MCF 10A (cell line): ENCODE measurements around the gene ANO6. TPM values are rescaled to one million over a fixed set of nuclear protein-coding genes. Genes with fewer than 3 reads are reported as not detected.
"Not testable (repeated sequence)": the region's sequence is repeated elsewhere in the genome, so short reads cannot be mapped to it uniquely, and the experiment has no call there.

Experiments used
- Bru-seq: library from RNA; stranded (reverse); fragments of 400-500 nt; gene quantifications from one replicate; lab custom pipeline; 2021; lab: Mats Ljungman, UMichigan
- BruChase-seq, 2 experiments: library from RNA; stranded (reverse); fragments of 400-500 nt; gene quantifications; one replicate each; lab custom pipeline; 2021; lab: Mats Ljungman, UMichigan
- BruUV-seq: library from RNA; stranded (reverse); fragments of 400-500 nt; replicated peaks from 2 replicates; lab custom pipeline; 2021; lab: Mats Ljungman, UMichigan
- CTCF ChIA-PET: fragments of 300-600 bp; sonication (Branson Sonifier 250); formaldehyde crosslinking; extraction: SDS; loops from one replicate; lab custom pipeline; 2021; ENCODE audit warnings: antibody characterized with exemption, inconsistent platforms; lab: Yijun Ruan, JAX
- POLR2A ChIA-PET: fragments of 300-600, 350-650 bp; sonication (Branson Sonifier 250); formaldehyde crosslinking; extraction: SDS; loops from one replicate; lab custom pipeline; 2020; ENCODE audit warnings: antibody characterized with exemption, inconsistent platforms; lab: Yijun Ruan, JAX
- DNase-seq: peaks from one replicate; pipeline ENCODE4 v3.0.0-alpha.2; 2018; ENCODE audit not compliant: unreplicated experiment
- H3K27ac Mint-ChIP-seq: one replicate; pipeline ENCODE4 v1.8.0; 2022; ENCODE audit warnings: mild to moderate bottlenecking, low read depth, mixed read lengths; ENCODE audit not compliant: unreplicated experiment
- H3K27me3 Mint-ChIP-seq: one replicate; pipeline ENCODE4 v1.8.0; 2022; ENCODE audit warnings: mixed read lengths; ENCODE audit not compliant: insufficient read depth, unreplicated experiment
- H3K36me3 Mint-ChIP-seq: one replicate; pipeline ENCODE4 v1.8.0; 2022; ENCODE audit warnings: mild to moderate bottlenecking, moderate library complexity, mixed read lengths; ENCODE audit not compliant: insufficient read depth, unreplicated experiment
- H3K4me1 Mint-ChIP-seq: one replicate; pipeline ENCODE4 v1.8.0; 2022; ENCODE audit warnings: mixed read lengths; ENCODE audit not compliant: insufficient read depth, unreplicated experiment
- H3K4me3 Mint-ChIP-seq: one replicate; pipeline ENCODE4 v1.8.0; 2022; ENCODE audit warnings: mild to moderate bottlenecking, moderate library complexity, mixed read lengths; ENCODE audit not compliant: unreplicated experiment
- H3K9me3 Mint-ChIP-seq: one replicate; pipeline ENCODE4 v1.8.0; 2022; ENCODE audit warnings: mixed read lengths; ENCODE audit not compliant: unreplicated experiment
- intact Hi-C: fragments of 100-400 bp; cut with micrococcal nuclease; formaldehyde crosslinking; loops from 2 replicates; pipeline ENCODE4 v1.14.1; 2022
- long read RNA-seq: library from polyadenylated mRNA; stranded (forward); transcript quantifications from one replicate; pipeline ENCODE4 v2.0.0, GENCODE V29; 2022
- total RNA-seq: library from RNA; stranded (reverse); gene quantifications from 2 replicates; pipeline ENCODE4 v1.2.3, GENCODE V29; 2022
- TF ChIP-seq, protein P1 (sequence below): fragments of 200-600 bp; IDR thresholded peaks from one replicate; pipeline ENCODE4 v1.8.0; 2022; ENCODE audit warnings: antibody characterized with exemption, mild to moderate bottlenecking; ENCODE audit not compliant: unreplicated experiment

ANO6 gene, protein sequence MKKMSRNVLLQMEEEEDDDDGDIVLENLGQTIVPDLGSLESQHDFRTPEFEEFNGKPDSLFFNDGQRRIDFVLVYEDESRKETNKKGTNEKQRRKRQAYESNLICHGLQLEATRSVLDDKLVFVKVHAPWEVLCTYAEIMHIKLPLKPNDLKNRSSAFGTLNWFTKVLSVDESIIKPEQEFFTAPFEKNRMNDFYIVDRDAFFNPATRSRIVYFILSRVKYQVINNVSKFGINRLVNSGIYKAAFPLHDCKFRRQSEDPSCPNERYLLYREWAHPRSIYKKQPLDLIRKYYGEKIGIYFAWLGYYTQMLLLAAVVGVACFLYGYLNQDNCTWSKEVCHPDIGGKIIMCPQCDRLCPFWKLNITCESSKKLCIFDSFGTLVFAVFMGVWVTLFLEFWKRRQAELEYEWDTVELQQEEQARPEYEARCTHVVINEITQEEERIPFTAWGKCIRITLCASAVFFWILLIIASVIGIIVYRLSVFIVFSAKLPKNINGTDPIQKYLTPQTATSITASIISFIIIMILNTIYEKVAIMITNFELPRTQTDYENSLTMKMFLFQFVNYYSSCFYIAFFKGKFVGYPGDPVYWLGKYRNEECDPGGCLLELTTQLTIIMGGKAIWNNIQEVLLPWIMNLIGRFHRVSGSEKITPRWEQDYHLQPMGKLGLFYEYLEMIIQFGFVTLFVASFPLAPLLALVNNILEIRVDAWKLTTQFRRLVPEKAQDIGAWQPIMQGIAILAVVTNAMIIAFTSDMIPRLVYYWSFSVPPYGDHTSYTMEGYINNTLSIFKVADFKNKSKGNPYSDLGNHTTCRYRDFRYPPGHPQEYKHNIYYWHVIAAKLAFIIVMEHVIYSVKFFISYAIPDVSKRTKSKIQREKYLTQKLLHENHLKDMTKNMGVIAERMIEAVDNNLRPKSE
- total RNA-seq (25.4 and 31.8 TPM in 2 replicates), Bru-seq, nascent RNA (percentile 78 among the genes with signal in this experiment), BruChase-seq, experiment 1, labeled RNA remaining after a 6-hour chase (percentile 76 among the genes with signal in this experiment), BruChase-seq, experiment 2, labeled RNA remaining after a 2-hour chase (percentile 74 among the genes with signal in this experiment)
- long read RNA-seq, full-length matches to known transcripts = 13 of 30 reads
- long read RNA-seq, partial matches to known transcripts = 4 of 30 reads
- long read RNA-seq, other reads (novel, unspliced or antisense) = 13 of 30 reads

DNA sequence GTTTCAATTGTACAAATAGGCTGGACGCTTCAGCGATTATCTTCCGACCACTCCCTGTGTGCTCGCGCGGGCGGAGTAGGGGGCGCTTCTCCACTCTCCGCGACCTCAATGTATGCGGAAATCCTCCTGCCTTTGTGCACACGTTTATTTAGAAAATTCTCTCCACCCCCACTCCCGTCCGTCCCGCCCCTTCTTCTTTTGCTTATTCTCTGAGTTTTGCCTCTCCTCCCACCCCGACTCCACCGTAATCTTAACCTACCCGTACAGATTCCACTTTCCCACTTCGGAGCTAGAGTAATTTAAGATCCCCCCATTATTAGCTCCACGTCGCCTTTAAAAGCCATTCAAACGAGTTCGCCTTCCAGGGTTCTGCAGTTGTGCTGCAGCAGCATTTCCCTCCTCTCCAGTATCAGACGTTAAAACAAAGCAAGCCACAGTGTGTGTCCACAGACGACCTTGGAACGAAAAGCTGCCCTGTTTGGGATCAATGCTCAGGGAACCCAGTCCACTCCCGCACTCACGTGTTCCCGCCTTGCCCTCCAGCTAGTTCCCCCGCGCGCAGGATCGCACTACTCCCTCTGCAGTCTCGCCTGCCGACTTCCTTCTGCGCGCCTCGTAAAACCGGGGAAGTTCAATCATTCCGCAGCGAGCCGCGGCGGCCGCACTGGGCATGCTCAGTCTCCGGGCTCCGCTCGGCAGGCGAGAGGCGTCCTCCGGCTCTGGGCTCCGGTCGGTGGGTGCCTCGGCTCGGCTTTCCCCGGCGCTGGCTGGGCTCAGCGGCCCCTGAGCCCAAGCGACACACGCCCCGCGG, at the start of gene ANO6:
Gene ANO6, plus strand, starts transcription at position 677 of the 811 bp plus-strand sequence. CDS start 227 bp downstream, outside the sequence.
- H3K4me1 Mint-ChIP-seq = peaks cover 21% of the 10 kb centered on the region
- POLR2A ChIA-PET = interaction anchor here (0.6 to 11.2 kb wide), 36 partner anchors 10 to 513 kb away, joined by 3 to 192 read pairs (median 5); partner anchors contain the start of gene ARID2
- peak; percentile 88 for DNase-seq
- intact Hi-C loops = loop anchor here (1.0 to 2.0 kb wide), 7 partner anchors 18 to 513 kb away; partner anchors contain the start of gene ARID2
- BruUV-seq = no TSS peak
- peak within 1 kb of the TSS; percentile 89 for H3K4me3 Mint-ChIP-seq
- peaks cover 10% of the 10 kb centered on the region for H3K36me3 Mint-ChIP-seq
- CTCF ChIA-PET = interaction anchor here (0.6 to 2.9 kb wide), 32 partner anchors 10 to 992 kb away, joined by 3 to 13 read pairs (median 4); no protein-coding TSS in a partner anchor
- TF ChIP-seq, protein P1, sequence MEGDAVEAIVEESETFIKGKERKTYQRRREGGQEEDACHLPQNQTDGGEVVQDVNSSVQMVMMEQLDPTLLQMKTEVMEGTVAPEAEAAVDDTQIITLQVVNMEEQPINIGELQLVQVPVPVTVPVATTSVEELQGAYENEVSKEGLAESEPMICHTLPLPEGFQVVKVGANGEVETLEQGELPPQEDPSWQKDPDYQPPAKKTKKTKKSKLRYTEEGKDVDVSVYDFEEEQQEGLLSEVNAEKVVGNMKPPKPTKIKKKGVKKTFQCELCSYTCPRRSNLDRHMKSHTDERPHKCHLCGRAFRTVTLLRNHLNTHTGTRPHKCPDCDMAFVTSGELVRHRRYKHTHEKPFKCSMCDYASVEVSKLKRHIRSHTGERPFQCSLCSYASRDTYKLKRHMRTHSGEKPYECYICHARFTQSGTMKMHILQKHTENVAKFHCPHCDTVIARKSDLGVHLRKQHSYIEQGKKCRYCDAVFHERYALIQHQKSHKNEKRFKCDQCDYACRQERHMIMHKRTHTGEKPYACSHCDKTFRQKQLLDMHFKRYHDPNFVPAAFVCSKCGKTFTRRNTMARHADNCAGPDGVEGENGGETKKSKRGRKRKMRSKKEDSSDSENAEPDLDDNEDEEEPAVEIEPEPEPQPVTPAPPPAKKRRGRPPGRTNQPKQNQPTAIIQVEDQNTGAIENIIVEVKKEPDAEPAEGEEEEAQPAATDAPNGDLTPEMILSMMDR = no peak
- no peaks in the 10 kb centered on the region for H3K9me3 Mint-ChIP-seq
- H3K27me3 Mint-ChIP-seq = no peaks in the 10 kb centered on the region
- peak within 1 kb of the TSS; percentile 99 for H3K27ac Mint-ChIP-seq

DNA sequence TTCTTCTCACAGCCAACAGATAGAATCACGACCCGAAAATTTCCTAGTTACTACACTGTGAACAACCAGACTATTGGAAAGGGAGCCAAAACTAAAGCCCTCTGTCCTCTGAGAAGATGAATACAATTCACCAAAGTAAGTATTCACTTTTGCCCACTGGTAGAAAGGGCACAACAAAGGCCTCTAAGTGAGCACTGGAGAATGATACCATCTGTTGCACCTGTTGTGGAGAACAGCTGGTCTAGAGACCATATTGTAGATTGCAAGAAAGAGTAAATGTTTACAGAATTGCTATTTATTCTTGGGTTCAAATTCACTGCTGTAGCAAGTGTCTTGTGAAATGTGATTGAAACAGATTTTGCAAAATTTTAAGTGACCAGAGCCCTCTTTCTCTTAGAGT, 46.9 kb upstream of the ANO6 start:
- Mint-ChIP-seq H3K27me3 (no peaks in the 10 kb centered on the region), H3K9me3 (no peaks in the 10 kb centered on the region), H3K36me3 (no peaks in the 10 kb centered on the region), H3K27ac (no peak overlapping the region), H3K4me3 (no peak overlapping the region), H3K4me1 (no peaks in the 10 kb centered on the region)
- intact Hi-C loops = no loop called here
- TF ChIP-seq, protein P1 = no peak
- no TSS peak for BruUV-seq
- POLR2A ChIA-PET = no interaction called here
- CTCF ChIA-PET = no interaction called here
- no peak for DNase-seq

DNA sequence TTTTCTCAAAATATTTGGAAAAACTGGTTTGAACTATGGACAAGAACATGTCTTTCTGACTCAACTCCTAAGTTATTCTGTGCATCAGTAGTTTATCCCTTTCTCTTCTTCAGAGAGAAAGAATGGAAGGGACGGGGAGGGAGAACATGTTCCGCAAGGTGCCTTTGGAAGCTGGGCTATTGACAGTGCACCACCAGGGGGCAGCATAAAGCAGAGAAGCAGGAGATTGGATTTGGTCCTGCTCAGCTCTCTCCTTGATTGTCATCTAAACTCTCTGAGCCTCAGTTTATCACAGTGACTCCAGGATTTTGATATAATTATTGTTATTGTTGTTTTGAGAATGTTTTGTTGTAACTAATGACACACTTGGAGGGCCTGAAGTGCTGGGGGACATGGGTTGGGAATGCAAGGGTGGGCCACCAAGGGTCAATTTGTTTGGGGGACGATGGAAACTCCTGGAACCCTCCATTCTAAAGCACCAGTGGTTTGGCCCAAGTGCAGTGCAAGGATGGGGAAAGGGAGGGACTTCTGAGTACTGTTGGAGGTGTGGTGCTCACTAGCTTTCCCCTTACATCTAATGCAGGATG, 45.3 kb upstream of the ANO6 start:
- intact Hi-C loops = loop anchor here (1.0 to 10.0 kb wide), 6 partner anchors 44 to 834 kb away; partner anchors contain the start of gene ARID2
- no peaks in the 10 kb centered on the region for H3K9me3 Mint-ChIP-seq
- peak; percentile 84 for DNase-seq
- no peak overlapping the region for H3K27ac Mint-ChIP-seq
- BruUV-seq = no TSS peak
- H3K27me3 Mint-ChIP-seq = no peaks in the 10 kb centered on the region
- TF ChIP-seq, protein P1 = peak; percentile 85
- ChIA-PET CTCF (interaction anchor here (0.6 to 3.7 kb wide), 25 partner anchors 9 to 1312 kb away, joined by 3 to 32 read pairs (median 4); no protein-coding TSS in a partner anchor), POLR2A (interaction anchor here (0.7 to 0.9 kb wide), 3 partner anchors 89 to 558 kb away, joined by 3 read pairs; no protein-coding TSS in a partner anchor)
- H3K4me1 Mint-ChIP-seq = no peaks in the 10 kb centered on the region
- no peak overlapping the region for H3K4me3 Mint-ChIP-seq
- no peaks in the 10 kb centered on the region for H3K36me3 Mint-ChIP-seq

DNA sequence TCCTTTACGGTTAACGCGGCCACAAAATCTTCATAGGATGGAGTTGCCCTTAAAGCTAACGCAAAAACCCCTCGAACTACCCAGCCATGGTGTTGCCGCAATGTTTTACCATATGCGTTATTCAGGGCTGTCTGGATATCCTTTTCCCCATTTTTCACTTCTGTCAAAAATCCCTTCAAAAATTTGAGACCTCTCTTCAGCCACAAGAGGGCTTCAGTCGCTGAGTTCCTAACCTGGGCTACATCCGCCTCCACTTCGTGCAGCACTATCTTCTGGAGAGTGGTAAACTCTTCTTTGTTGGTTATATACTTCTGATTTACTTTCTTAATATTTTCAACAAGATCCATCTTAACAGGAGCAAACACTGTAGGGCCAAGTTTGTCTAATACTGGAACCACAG, 42.6 kb upstream of the ANO6 start:
- not testable (repeated sequence) for BruUV-seq

More for the DNA sequence above, 42.6 kb upstream of the ANO6 start:
- H3K27ac Mint-ChIP-seq, H3K4me3 Mint-ChIP-seq, H3K36me3 Mint-ChIP-seq, H3K27me3 Mint-ChIP-seq, POLR2A ChIA-PET, H3K4me1 Mint-ChIP-seq: not testable (repeated sequence)
- peaks cover 16% of the 10 kb centered on the region for H3K9me3 Mint-ChIP-seq
- CTCF ChIA-PET = interaction anchor here (0.6 to 3.7 kb wide), 3 partner anchors 41 to 215 kb away, joined by 3 to 32 read pairs (median 4); no protein-coding TSS in a partner anchor
- intact Hi-C loops = loop anchor here (5.0 to 10.0 kb wide), 4 partner anchors 369 to 832 kb away; partner anchors contain the start of gene ARID2
- DNase-seq = peak; percentile 5
